Keratinocyte (primary cell): ENCODE data around the gene PPP2R5E. TPM values are rescaled to one million over a fixed set of nuclear protein-coding genes. Genes with fewer than 3 reads are reported as not detected.

Experiments
- DNase-seq: peaks from one replicate; pipeline ENCODE4 v3.0.0-alpha.2; 2011; ENCODE audit warnings: low read depth, missing footprints, low spot score
- FAIRE-seq: peaks from 2 replicates; lab custom pipeline; 2011; peaks lifted over from hg19 to GRCh38; lab: Jason Lieb, UNC
- H2AFZ ChIP-seq: 2 replicates; pipeline ENCODE4 v1.6.0; 2012; ENCODE audit warnings: low read length, control low read depth, inconsistent platforms; ENCODE audit not compliant: control insufficient read depth
- H3K27ac ChIP-seq: 2 replicates; pipeline ENCODE4 v1.5.1; 2011; ENCODE audit warnings: low read length; ENCODE audit not compliant: control insufficient read depth, insufficient read depth
- H3K27me3 ChIP-seq: 3 replicates; pipeline ENCODE4 v1.6.0; 2011; ENCODE audit warnings: low read length; ENCODE audit not compliant: control insufficient read depth, insufficient read depth; ENCODE audit errors: extremely low read depth
- H3K36me3 ChIP-seq, 2 experiments: 2 replicates in 1 of 2; 3 replicates in 1 of 2; pipeline ENCODE4 v1.5.1; 2011; ENCODE audit warnings: low read length in 2 of 2, mild to moderate bottlenecking in 1 of 2; ENCODE audit not compliant: control insufficient read depth in 2 of 2, insufficient read depth in 2 of 2; ENCODE audit errors: extremely low read depth in 1 of 2
- H3K4me1 ChIP-seq: 3 replicates; pipeline ENCODE4 v1.5.1; 2011; ENCODE audit warnings: low read length; ENCODE audit not compliant: control insufficient read depth, insufficient read depth; ENCODE audit errors: extremely low read depth
- H3K4me2 ChIP-seq: 3 replicates; pipeline ENCODE4 v1.6.0; 2011; ENCODE audit warnings: low read depth, low read length; ENCODE audit not compliant: control insufficient read depth, insufficient read depth; ENCODE audit errors: extremely low read depth
- H3K4me3 ChIP-seq, 3 experiments: fragments of 200-600 bp in 1 of 3; sonication (generic) in 1 of 3; 2 replicates in 2 of 3; 3 replicates in 1 of 3; pipeline ENCODE4 v1.5.1; 2011 to 2016; ENCODE audit warnings: low read length in 3 of 3, mild to moderate bottlenecking in 3 of 3, control low read depth in 2 of 3, inconsistent platforms in 1 of 3, low read depth in 1 of 3, mixed read lengths in 1 of 3, mixed run types in 1 of 3, moderate library complexity in 1 of 3; ENCODE audit not compliant: control insufficient read depth in 2 of 3, insufficient read depth in 2 of 3; ENCODE audit errors: extremely low read depth in 1 of 3
- H3K79me2 ChIP-seq: 2 replicates; pipeline ENCODE4 v1.6.0; 2012; ENCODE audit warnings: low read length; ENCODE audit not compliant: control insufficient read depth, insufficient read depth
- H3K9ac ChIP-seq: 3 replicates; pipeline ENCODE4 v1.6.0; 2011; ENCODE audit warnings: low read length; ENCODE audit not compliant: control insufficient read depth, insufficient read depth; ENCODE audit errors: extremely low read depth
- H3K9me1 ChIP-seq: 3 replicates; pipeline ENCODE4 v1.6.0; 2011; ENCODE audit warnings: low read length; ENCODE audit not compliant: control insufficient read depth, insufficient read depth; ENCODE audit errors: extremely low read depth
- H3K9me3 ChIP-seq: 2 replicates; pipeline ENCODE4 v1.5.1; 2012; ENCODE audit warnings: low read depth, low read length; ENCODE audit not compliant: control insufficient read depth
- H4K20me1 ChIP-seq: 3 replicates; pipeline ENCODE4 v1.6.0; 2011; ENCODE audit warnings: low read length; ENCODE audit not compliant: control insufficient read depth, insufficient read depth; ENCODE audit errors: extremely low read depth
- EZH2 ChIP-seq: IDR thresholded peaks from one replicate; pipeline ENCODE4 v1.6.1; 2012; ENCODE audit warnings: inconsistent platforms, mild to moderate bottlenecking, low read length, moderate library complexity
- dilution Hi-C: fragments of 300-500 bp; cut with MboI; formaldehyde crosslinking; loops from one replicate; pipeline ENCODE4 v1.7.0; 2020; ENCODE audit warnings: low sequenced_read_pairs; ENCODE audit not compliant: extremely low pct_ligation_motif_present
- polyA plus RNA-seq, 5 experiments: library from polyadenylated mRNA; depleted of rRNA in 3 of 5; stranded (reverse) in 3 of 5; stranded (forward) in 1 of 5; unstranded in 1 of 5; fragments of >200 nt; gene quantifications; 1 replicate in 1 of 5; 2 replicates in 3 of 5; 3 replicates in 1 of 5; pipeline versions ENCODE4 v1.2.1 to v1.2.3, GENCODE V29; 2011 to 2012; ENCODE audit warnings: missing spikeins in 2 of 5, low read depth in 1 of 5, low replicate concordance in 1 of 5
- TF ChIP-seq, protein P1 (sequence below), 3 experiments: IDR thresholded peaks in 1 of 3; conservative IDR thresholded peaks in 1 of 3; optimal IDR thresholded peaks in 1 of 3; 2 replicates in 2 of 3; 3 replicates in 1 of 3; pipeline versions ENCODE3 to v1.5.1; 2011; ENCODE audit warnings: low read length in 3 of 3, mild to moderate bottlenecking in 3 of 3, moderate library complexity in 2 of 3, control low read depth in 1 of 3, inconsistent platforms in 1 of 3; ENCODE audit not compliant: insufficient read depth in 2 of 3; ENCODE audit errors: extremely low read depth in 1 of 3

Gene PPP2R5E
- polyA plus RNA-seq, 1 donor (not counting 4 experiments of a cell fraction or from before 2014, with no cell fraction given): 22.7 TPM

DNA sequence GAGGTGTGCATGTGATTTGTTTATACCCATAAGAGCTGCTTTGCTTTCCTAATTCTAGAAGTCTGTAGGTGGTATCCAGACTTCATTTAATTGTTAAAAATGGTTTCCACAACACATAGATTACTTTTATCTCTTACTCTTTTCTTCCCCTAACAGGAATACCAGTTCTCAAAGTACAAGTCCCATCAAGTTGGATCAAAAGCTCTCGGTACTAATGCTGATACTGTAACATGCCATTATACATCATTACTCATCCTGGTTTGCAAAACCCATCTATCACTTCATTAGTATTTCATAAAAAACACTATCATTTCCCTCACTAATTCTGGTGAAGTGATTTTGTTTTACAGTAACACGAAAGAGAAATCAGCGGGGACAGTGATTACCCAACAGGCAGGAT is 94.3 kb downstream of the PPP2R5E start:
- FAIRE-seq (peak; percentile 67), DNase-seq (peak; percentile 44)
- Histone ChIP-seq H3K4me3 (peak overlapping the region in 2 of 3 experiments; percentile 37 to 50), H2AFZ (no peak overlapping the region), H4K20me1 (no peaks in the 10 kb centered on the region), H3K27ac (peak overlapping the region; percentile 74), H3K9ac (peak overlapping the region; percentile 53), H3K79me2 (peaks cover 49% of the 10 kb centered on the region), H3K4me2 (peak overlapping the region; percentile 58), H3K36me3 (no peaks in the 10 kb centered on the region), H3K27me3 (no peaks in the 10 kb centered on the region), H3K9me1 (no peaks in the 10 kb centered on the region), H3K4me1 (peaks cover 15% of the 10 kb centered on the region), H3K9me3 (no peaks in the 10 kb centered on the region)
- dilution Hi-C loops: no loop called here
- TF ChIP-seq EZH2: no peak
- TF ChIP-seq, protein P1, sequence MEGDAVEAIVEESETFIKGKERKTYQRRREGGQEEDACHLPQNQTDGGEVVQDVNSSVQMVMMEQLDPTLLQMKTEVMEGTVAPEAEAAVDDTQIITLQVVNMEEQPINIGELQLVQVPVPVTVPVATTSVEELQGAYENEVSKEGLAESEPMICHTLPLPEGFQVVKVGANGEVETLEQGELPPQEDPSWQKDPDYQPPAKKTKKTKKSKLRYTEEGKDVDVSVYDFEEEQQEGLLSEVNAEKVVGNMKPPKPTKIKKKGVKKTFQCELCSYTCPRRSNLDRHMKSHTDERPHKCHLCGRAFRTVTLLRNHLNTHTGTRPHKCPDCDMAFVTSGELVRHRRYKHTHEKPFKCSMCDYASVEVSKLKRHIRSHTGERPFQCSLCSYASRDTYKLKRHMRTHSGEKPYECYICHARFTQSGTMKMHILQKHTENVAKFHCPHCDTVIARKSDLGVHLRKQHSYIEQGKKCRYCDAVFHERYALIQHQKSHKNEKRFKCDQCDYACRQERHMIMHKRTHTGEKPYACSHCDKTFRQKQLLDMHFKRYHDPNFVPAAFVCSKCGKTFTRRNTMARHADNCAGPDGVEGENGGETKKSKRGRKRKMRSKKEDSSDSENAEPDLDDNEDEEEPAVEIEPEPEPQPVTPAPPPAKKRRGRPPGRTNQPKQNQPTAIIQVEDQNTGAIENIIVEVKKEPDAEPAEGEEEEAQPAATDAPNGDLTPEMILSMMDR (optimal IDR thresholded peaks at IDR 0.05 in 1 of 3, IDR thresholded peaks at IDR 0.05 in 1 of 3, conservative IDR thresholded peaks at IDR 0.05 in 1 of 3; ENCODE audit: extremely low read depth in 1 of 3, insufficient read depth in 2 of 3, low read length in 3 of 3): no peak

DNA sequence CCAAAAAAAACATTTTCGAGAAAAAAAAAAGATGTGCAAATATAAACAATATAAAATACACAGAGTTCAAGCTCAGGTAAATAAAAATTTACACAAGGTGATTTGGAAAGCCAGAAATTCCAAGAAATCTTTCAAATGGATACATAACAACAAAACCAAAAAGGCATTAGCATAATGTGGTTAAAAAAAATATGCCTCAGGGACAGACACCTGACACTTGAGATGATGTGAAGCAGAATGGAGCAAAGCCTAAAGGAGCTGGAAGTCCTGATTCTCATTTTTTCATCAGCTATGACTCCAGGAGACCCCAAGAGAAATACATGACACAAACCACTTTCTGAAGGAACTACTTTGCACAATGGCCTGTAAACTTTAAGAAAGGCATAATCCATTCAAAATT is 98.6 kb downstream of the PPP2R5E start:
- H3K27me3 ChIP-seq: no peaks in the 10 kb centered on the region
- DNase-seq: no peak
- no peak overlapping the region for H2AFZ ChIP-seq
- no peak overlapping the region for H3K4me3 ChIP-seq
- H3K9me3 ChIP-seq: no peaks in the 10 kb centered on the region
- dilution Hi-C loops: no loop called here
- H3K79me2 ChIP-seq: peaks cover 62% of the 10 kb centered on the region
- H3K9me1 ChIP-seq: no peaks in the 10 kb centered on the region
- peaks cover 15% of the 10 kb centered on the region for H3K4me1 ChIP-seq
- TF ChIP-seq, protein P1 (optimal IDR thresholded peaks at IDR 0.05 in 1 of 3, IDR thresholded peaks at IDR 0.05 in 1 of 3, conservative IDR thresholded peaks at IDR 0.05 in 1 of 3; ENCODE audit: extremely low read depth in 1 of 3, insufficient read depth in 2 of 3, low read length in 3 of 3): no peak
- TF ChIP-seq EZH2: no peak
- no peak for FAIRE-seq
- no peak overlapping the region for H3K27ac ChIP-seq
- H3K9ac ChIP-seq: no peak overlapping the region
- H4K20me1 ChIP-seq: no peaks in the 10 kb centered on the region
- H3K4me2 ChIP-seq: no peak overlapping the region
- H3K36me3 ChIP-seq: no peaks in the 10 kb centered on the region
